Neural progenitor cell (in vitro differentiated cells): Measurements from ENCODE around the gene QKI. TPM values are rescaled to one million over a fixed set of nuclear protein-coding genes. Genes with fewer than 3 reads are reported as not detected.

Experiments
- DNase-seq: peaks from one replicate; pipeline ENCODE4 v3.0.0-alpha.2; 2016; ENCODE audit warnings: low spot score
- H2AFZ ChIP-seq: fragments of 200-600 bp; sonication (generic); replicated peaks from 2 replicates; pipeline ENCODE4 v1.6.1; 2016; ENCODE audit warnings: antibody characterized with exemption
- H3F3A ChIP-seq: fragments of 200-600 bp; sonication (generic); 2 replicates; pipeline ENCODE4 v1.6.1; 2016; ENCODE audit warnings: antibody characterized with exemption, low read depth
- H3K27ac ChIP-seq: fragments of 200-600 bp; sonication (generic); 2 replicates; pipeline ENCODE4 v1.5.1; 2016; ENCODE audit warnings: mild to moderate bottlenecking
- H3K27me3 ChIP-seq: fragments of 200-600 bp; sonication (generic); 2 replicates; pipeline ENCODE4 v1.6.1; 2016; ENCODE audit warnings: mild to moderate bottlenecking, moderate library complexity
- H3K36me3 ChIP-seq: fragments of 200-600 bp; sonication (generic); 2 replicates; pipeline ENCODE4 v1.5.1; 2016
- H3K4me1 ChIP-seq: fragments of 200-600 bp; sonication (generic); 2 replicates; pipeline ENCODE4 v1.6.1; 2016; ENCODE audit warnings: mixed run types
- H3K4me2 ChIP-seq: fragments of 200-600 bp; sonication (generic); 2 replicates; pipeline ENCODE4 v1.6.1; 2016
- H3K4me3 ChIP-seq: fragments of 200-600 bp; sonication (generic); 2 replicates; pipeline ENCODE4 v1.5.1; 2016
- H3K79me2 ChIP-seq: fragments of 200-600 bp; sonication (generic); 2 replicates; pipeline ENCODE4 v1.6.1; 2016; ENCODE audit warnings: low read depth
- H3K9ac ChIP-seq: fragments of 200-600 bp; sonication (generic); 2 replicates; pipeline ENCODE4 v1.6.1; 2016
- H3K9me3 ChIP-seq: fragments of 200-600 bp; sonication (generic); 2 replicates; pipeline ENCODE4 v1.5.1; 2016; ENCODE audit warnings: low read depth
- H4K20me1 ChIP-seq: fragments of 200-600 bp; sonication (generic); 2 replicates; pipeline ENCODE4 v1.6.1; 2016; ENCODE audit warnings: low read depth
- H3K27ac Mint-ChIP-seq: 3 replicates; pipeline ENCODE4 v1.8.0; 2021; ENCODE audit warnings: mixed read lengths
- H3K27me3 Mint-ChIP-seq: 2 replicates; pipeline ENCODE4 v1.8.0; 2022; ENCODE audit warnings: low read depth, mild to moderate bottlenecking, inconsistent platforms, moderate library complexity, mixed read lengths; ENCODE audit not compliant: insufficient read depth
- H3K36me3 Mint-ChIP-seq: 3 replicates; pipeline ENCODE4 v1.8.0; 2021; ENCODE audit warnings: mixed read lengths
- H3K4me1 Mint-ChIP-seq: 3 replicates; pipeline ENCODE4 v1.8.0; 2021; ENCODE audit warnings: mixed read lengths
- H3K4me3 Mint-ChIP-seq: 3 replicates; pipeline ENCODE4 v1.8.0; 2021; ENCODE audit warnings: mild to moderate bottlenecking, moderate library complexity, mixed read lengths
- H3K9me3 Mint-ChIP-seq: 3 replicates; pipeline ENCODE4 v1.8.0; 2020; ENCODE audit warnings: mixed read lengths
- EZH2 ChIP-seq: fragments of 200-600 bp; sonication (generic); IDR thresholded peaks from 2 replicates; pipeline ENCODE4 v1.6.1; 2017; ENCODE audit warnings: antibody characterized with exemption, mild to moderate bottlenecking, moderate library complexity
- EZH2phosphoT487 ChIP-seq: fragments of 200-600 bp; sonication (generic); IDR thresholded peaks from 2 replicates; pipeline ENCODE4 v1.6.1; 2017; ENCODE audit warnings: antibody characterized with exemption
- total RNA-seq: library from RNA; depleted of rRNA; stranded (reverse); fragments of >200 nt; gene quantifications from 2 replicates; pipeline ENCODE4 v1.2.3, GENCODE V29; 2015; ENCODE audit warnings: low replicate concordance
- TF ChIP-seq, protein P1 (sequence below): fragments of 200-600 bp; sonication (generic); IDR thresholded peaks from 2 replicates; pipeline ENCODE4 v1.5.1; 2017; ENCODE audit warnings: antibody characterized with exemption, mild to moderate bottlenecking

Gene QKI
- total RNA-seq, 1 donor from 2014 or later = 212 TPM

DNA sequence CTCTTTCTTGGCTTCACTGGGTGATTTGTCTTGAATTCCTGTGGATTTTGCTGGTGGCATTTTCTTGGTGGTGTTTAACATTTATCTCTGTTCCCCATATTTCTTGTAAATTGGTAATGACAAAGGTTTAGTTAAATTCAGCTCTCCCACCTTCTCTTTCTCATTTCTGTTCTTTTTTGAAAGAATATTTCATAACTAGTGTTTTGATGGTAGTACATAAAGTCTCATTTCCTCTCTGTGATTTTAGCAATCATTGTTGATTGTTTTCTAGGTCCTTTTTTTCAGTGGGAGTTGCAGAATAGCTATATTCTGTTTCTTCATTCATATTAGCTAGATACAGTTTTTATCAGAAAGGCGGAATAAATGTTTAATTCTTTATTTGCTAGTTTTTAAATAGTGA lies 73.1 kb downstream of the QKI start:
- TF ChIP-seq EZH2 (no peak), EZH2phosphoT487 (no peak)
- TF ChIP-seq, protein P1, sequence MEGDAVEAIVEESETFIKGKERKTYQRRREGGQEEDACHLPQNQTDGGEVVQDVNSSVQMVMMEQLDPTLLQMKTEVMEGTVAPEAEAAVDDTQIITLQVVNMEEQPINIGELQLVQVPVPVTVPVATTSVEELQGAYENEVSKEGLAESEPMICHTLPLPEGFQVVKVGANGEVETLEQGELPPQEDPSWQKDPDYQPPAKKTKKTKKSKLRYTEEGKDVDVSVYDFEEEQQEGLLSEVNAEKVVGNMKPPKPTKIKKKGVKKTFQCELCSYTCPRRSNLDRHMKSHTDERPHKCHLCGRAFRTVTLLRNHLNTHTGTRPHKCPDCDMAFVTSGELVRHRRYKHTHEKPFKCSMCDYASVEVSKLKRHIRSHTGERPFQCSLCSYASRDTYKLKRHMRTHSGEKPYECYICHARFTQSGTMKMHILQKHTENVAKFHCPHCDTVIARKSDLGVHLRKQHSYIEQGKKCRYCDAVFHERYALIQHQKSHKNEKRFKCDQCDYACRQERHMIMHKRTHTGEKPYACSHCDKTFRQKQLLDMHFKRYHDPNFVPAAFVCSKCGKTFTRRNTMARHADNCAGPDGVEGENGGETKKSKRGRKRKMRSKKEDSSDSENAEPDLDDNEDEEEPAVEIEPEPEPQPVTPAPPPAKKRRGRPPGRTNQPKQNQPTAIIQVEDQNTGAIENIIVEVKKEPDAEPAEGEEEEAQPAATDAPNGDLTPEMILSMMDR = no peak
- Mint-ChIP-seq H3K36me3 (peaks cover 71% of the 10 kb centered on the region), H3K4me1 (no peaks in the 10 kb centered on the region), H3K27me3 (peaks cover 2% of the 10 kb centered on the region), H3K9me3 (peaks cover 69% of the 10 kb centered on the region), H3K27ac (no peak overlapping the region), H3K4me3 (no peak overlapping the region)
- no peak overlapping the region for H2AFZ ChIP-seq
- H3K4me1 ChIP-seq = peaks cover 40% of the 10 kb centered on the region
- DNase-seq = no peak
- H3K9ac ChIP-seq = no peak overlapping the region
- no peaks in the 10 kb centered on the region for H3K9me3 ChIP-seq
- peaks cover 100% of the 10 kb centered on the region for H3K79me2 ChIP-seq
- no peaks in the 10 kb centered on the region for H3F3A ChIP-seq
- H3K4me3 ChIP-seq = no peak overlapping the region
- H3K27me3 ChIP-seq = no peaks in the 10 kb centered on the region
- H3K36me3 ChIP-seq = no peaks in the 10 kb centered on the region
- peaks cover 80% of the 10 kb centered on the region for H4K20me1 ChIP-seq
- no peak overlapping the region for H3K27ac ChIP-seq
- no peak overlapping the region for H3K4me2 ChIP-seq

DNA sequence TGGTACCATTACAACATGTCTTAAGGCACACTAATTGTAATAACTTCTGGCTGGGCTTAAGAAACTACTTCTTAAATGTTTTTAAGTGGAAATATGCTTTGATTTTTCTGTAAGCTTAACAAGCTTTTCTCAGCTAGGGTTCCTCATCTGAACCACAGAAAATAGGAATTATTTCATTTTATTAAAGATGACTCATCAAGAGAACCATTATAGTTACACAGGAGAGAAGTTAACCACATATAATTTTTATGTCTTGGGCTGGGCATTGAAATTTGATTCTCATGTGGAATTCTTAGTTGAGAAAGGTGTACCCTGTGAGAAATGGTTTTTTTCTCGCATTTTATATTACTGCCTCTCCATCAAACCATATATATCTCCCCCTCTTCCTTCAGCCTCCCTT lies 75.1 kb downstream of the QKI start:
- Histone ChIP-seq H3K4me2 (no peak overlapping the region), H3K4me1 (peaks cover 40% of the 10 kb centered on the region), H3K36me3 (no peaks in the 10 kb centered on the region), H3K27ac (no peak overlapping the region), H2AFZ (no peak overlapping the region), H3K27me3 (no peaks in the 10 kb centered on the region), H3K4me3 (no peak overlapping the region), H3K79me2 (peaks cover 100% of the 10 kb centered on the region), H3K9ac (no peak overlapping the region), H3K9me3 (no peaks in the 10 kb centered on the region), H3F3A (no peaks in the 10 kb centered on the region), H4K20me1 (peaks cover 82% of the 10 kb centered on the region)
- no peak for TF ChIP-seq EZH2
- no peak for TF ChIP-seq EZH2phosphoT487
- TF ChIP-seq, protein P1 = no peak
- DNase-seq = no peak
- Mint-ChIP-seq H3K27me3 (no peaks in the 10 kb centered on the region), H3K9me3 (peaks cover 76% of the 10 kb centered on the region), H3K4me1 (no peaks in the 10 kb centered on the region), H3K27ac (no peak overlapping the region), H3K36me3 (peaks cover 73% of the 10 kb centered on the region), H3K4me3 (no peak overlapping the region)

DNA sequence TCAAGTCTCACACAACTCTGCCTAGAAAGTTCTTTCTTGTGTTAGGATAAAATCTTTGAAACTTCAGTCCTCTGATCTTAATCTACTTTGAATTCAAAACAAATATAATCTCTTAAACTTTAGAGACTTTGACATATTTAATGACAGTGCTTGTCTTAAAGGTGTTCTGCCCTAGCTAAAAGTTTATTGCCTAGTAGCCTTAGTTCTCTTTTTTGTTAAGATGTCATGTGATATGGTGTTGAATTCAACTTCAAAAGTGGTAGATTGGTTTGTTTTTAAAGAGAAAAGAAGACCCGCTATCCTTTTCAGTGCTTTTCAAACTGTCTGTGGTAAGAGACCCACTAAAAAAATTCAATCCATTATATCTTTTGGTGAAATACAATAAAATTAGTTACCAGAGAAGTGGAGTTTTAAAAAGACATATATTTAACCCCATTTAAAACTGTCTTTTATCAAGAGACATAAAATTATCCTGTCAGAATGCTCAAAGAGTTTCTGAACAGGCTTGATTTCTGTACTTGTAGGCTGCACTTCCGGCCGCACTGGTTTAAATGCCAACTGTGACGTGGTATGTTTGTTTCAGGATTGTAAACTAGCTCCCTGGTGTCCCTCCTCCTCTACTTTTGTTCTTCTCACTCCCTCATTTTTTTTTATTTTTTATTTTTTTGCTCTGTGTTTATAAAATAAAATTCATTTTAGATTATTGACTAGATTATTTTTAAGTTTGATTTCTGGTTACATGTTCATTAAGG lies 76.5 kb downstream of the QKI start:
- Mint-ChIP-seq H3K27me3 (no peaks in the 10 kb centered on the region), H3K27ac (no peak overlapping the region), H3K36me3 (peaks cover 68% of the 10 kb centered on the region), H3K4me1 (no peaks in the 10 kb centered on the region), H3K9me3 (peaks cover 80% of the 10 kb centered on the region), H3K4me3 (no peak overlapping the region)
- Histone ChIP-seq H3K9ac (no peak overlapping the region), H3K4me1 (peaks cover 46% of the 10 kb centered on the region), H2AFZ (no peak overlapping the region), H3K4me2 (no peak overlapping the region), H3K9me3 (no peaks in the 10 kb centered on the region), H3K27ac (peak overlapping the region; percentile 72), H3K79me2 (peaks cover 100% of the 10 kb centered on the region), H3K4me3 (no peak overlapping the region), H3K36me3 (no peaks in the 10 kb centered on the region), H3F3A (no peaks in the 10 kb centered on the region), H3K27me3 (no peaks in the 10 kb centered on the region), H4K20me1 (peaks cover 75% of the 10 kb centered on the region)
- DNase-seq = peak; percentile 8
- TF ChIP-seq, protein P1 = no peak
- TF ChIP-seq EZH2 (no peak), EZH2phosphoT487 (no peak)
